ENCODE data around the gene SSTR1. TPM values are rescaled to one million over a fixed set of nuclear protein-coding genes. Genes with fewer than 3 reads are reported as not detected.

SSTR1 gene
- 5.7 TPM for polyA plus RNA-seq (2013, experiment 1 of 2)
- polyA plus RNA-seq (2013, experiment 2 of 2), result 5.3 TPM

GRCh38 chr14:38207736-38208617 is at the start of gene SSTR1:
Gene SSTR1 (plus strand): TSS chr14:38207904. CDS start chr14:38209390, 1,486 bp downstream.
- H3K27ac ChIP-seq (ENCODE audit: low read depth, low read length, severe bottlenecking), result no peak within 1 kb of the TSS
- 2 to 3% methylated on average over 33 to 36 of the region's 49 CpGs for WGBS, 2 experiments (ENCODE audit: insufficient coverage in 2 of 2)
- H3K4me3 ChIP-seq (ENCODE audit: extremely low read depth, insufficient read depth, low read length, poor library complexity, severe bottlenecking), result peak within 1 kb of the TSS; percentile 27
- H3K36me3 ChIP-seq (ENCODE audit: control insufficient read depth, insufficient read depth, low read length), result no peaks in the 10 kb centered on the region
- H3K4me1 ChIP-seq (ENCODE audit: control insufficient read depth, insufficient read depth, low read length, poor library complexity, severe bottlenecking), result peaks cover 6% of the 10 kb centered on the region
- no peaks in the 10 kb centered on the region for H3K9me3 ChIP-seq (ENCODE audit: control insufficient read depth, low read length)

- Histone ChIP-seq H3K4me1 (ENCODE audit: control insufficient read depth, insufficient read depth, low read length, poor library complexity, severe bottlenecking) (no peaks in the 10 kb centered on the region), H3K27ac (ENCODE audit: low read depth, low read length, severe bottlenecking) (no peak overlapping the region), H3K9me3 (ENCODE audit: control insufficient read depth, low read length) (no peaks in the 10 kb centered on the region), H3K36me3 (ENCODE audit: control insufficient read depth, insufficient read depth, low read length) (no peaks in the 10 kb centered on the region), H3K4me3 (ENCODE audit: extremely low read depth, insufficient read depth, low read length, poor library complexity, severe bottlenecking) (no peak overlapping the region)
Measured at GRCh38 chr14:38158468-38158867, 49.2 kb upstream of the SSTR1 start.

- 100% methylated on average over 1 of the region's 2 CpGs; no CpG with 5 or more reads in 1 of the 2 experiments for WGBS, 2 experiments (ENCODE audit: insufficient coverage in 2 of 2)
- no peaks in the 10 kb centered on the region for H3K36me3 ChIP-seq (ENCODE audit: control insufficient read depth, insufficient read depth, low read length)
- H3K27ac ChIP-seq (ENCODE audit: low read depth, low read length, severe bottlenecking), result no peak overlapping the region
- H3K9me3 ChIP-seq (ENCODE audit: control insufficient read depth, low read length), result no peaks in the 10 kb centered on the region
- H3K4me1 ChIP-seq (ENCODE audit: control insufficient read depth, insufficient read depth, low read length, poor library complexity, severe bottlenecking), result no peaks in the 10 kb centered on the region
- H3K4me3 ChIP-seq (ENCODE audit: extremely low read depth, insufficient read depth, low read length, poor library complexity, severe bottlenecking), result no peak overlapping the region
Measured at GRCh38 chr14:38168416-38168815, 39.3 kb upstream of the SSTR1 start.

GRCh38 chr14:38171197-38171596 is 36.5 kb upstream of the SSTR1 start:
- Histone ChIP-seq H3K9me3 (ENCODE audit: control insufficient read depth, low read length) (no peaks in the 10 kb centered on the region), H3K4me3 (ENCODE audit: extremely low read depth, insufficient read depth, low read length, poor library complexity, severe bottlenecking) (no peak overlapping the region), H3K27ac (ENCODE audit: low read depth, low read length, severe bottlenecking) (no peak overlapping the region), H3K36me3 (ENCODE audit: control insufficient read depth, insufficient read depth, low read length) (no peaks in the 10 kb centered on the region), H3K4me1 (ENCODE audit: control insufficient read depth, insufficient read depth, low read length, poor library complexity, severe bottlenecking) (no peaks in the 10 kb centered on the region)
- 84 to 94% methylated on average over 2 of the region's 2 CpGs for WGBS, 2 experiments (ENCODE audit: insufficient coverage in 2 of 2)

- Histone ChIP-seq H3K36me3 (ENCODE audit: control insufficient read depth, insufficient read depth, low read length) (no peaks in the 10 kb centered on the region), H3K27ac (ENCODE audit: low read depth, low read length, severe bottlenecking) (no peak overlapping the region), H3K9me3 (ENCODE audit: control insufficient read depth, low read length) (no peaks in the 10 kb centered on the region), H3K4me1 (ENCODE audit: control insufficient read depth, insufficient read depth, low read length, poor library complexity, severe bottlenecking) (no peaks in the 10 kb centered on the region), H3K4me3 (ENCODE audit: extremely low read depth, insufficient read depth, low read length, poor library complexity, severe bottlenecking) (no peak overlapping the region)
- WGBS, 2 experiments (ENCODE audit: insufficient coverage in 2 of 2), result 0 to 50% methylated on average over 1 to 2 of the region's 2 CpGs
Measured at GRCh38 chr14:38174711-38175110, 33.0 kb upstream of the SSTR1 start.

- WGBS, 2 experiments (ENCODE audit: insufficient coverage in 2 of 2), result no CpG with 5 or more reads among the region's 2 CpGs
- Histone ChIP-seq H3K4me3 (ENCODE audit: extremely low read depth, insufficient read depth, low read length, poor library complexity, severe bottlenecking) (no peak overlapping the region), H3K4me1 (ENCODE audit: control insufficient read depth, insufficient read depth, low read length, poor library complexity, severe bottlenecking) (no peaks in the 10 kb centered on the region), H3K36me3 (ENCODE audit: control insufficient read depth, insufficient read depth, low read length) (no peaks in the 10 kb centered on the region), H3K27ac (ENCODE audit: low read depth, low read length, severe bottlenecking) (no peak overlapping the region), H3K9me3 (ENCODE audit: control insufficient read depth, low read length) (no peaks in the 10 kb centered on the region)
Measured at GRCh38 chr14:38175658-38176057, 32.0 kb upstream of the SSTR1 start.

- no peak overlapping the region for H3K4me3 ChIP-seq (ENCODE audit: extremely low read depth, insufficient read depth, low read length, poor library complexity, severe bottlenecking)
Measured at GRCh38 chr14:38176379-38176778, 31.3 kb upstream of the SSTR1 start.

GRCh38 chr14:38184132-38184531 is 23.6 kb upstream of the SSTR1 start:
- Histone ChIP-seq H3K4me3 (ENCODE audit: extremely low read depth, insufficient read depth, low read length, poor library complexity, severe bottlenecking) (no peak overlapping the region), H3K36me3 (ENCODE audit: control insufficient read depth, insufficient read depth, low read length) (no peaks in the 10 kb centered on the region), H3K9me3 (ENCODE audit: control insufficient read depth, low read length) (no peaks in the 10 kb centered on the region), H3K4me1 (ENCODE audit: control insufficient read depth, insufficient read depth, low read length, poor library complexity, severe bottlenecking) (peaks cover 6% of the 10 kb centered on the region), H3K27ac (ENCODE audit: low read depth, low read length, severe bottlenecking) (no peak overlapping the region)

More at GRCh38 chr14:38176379-38176778, 31.3 kb upstream of the SSTR1 start:
- H3K36me3 ChIP-seq (ENCODE audit: control insufficient read depth, insufficient read depth, low read length), result no peaks in the 10 kb centered on the region
- 60 to 82% methylated on average over 1 of the region's 1 CpG for WGBS, 2 experiments (ENCODE audit: insufficient coverage in 2 of 2)
- H3K9me3 ChIP-seq (ENCODE audit: control insufficient read depth, low read length), result no peaks in the 10 kb centered on the region
- H3K27ac ChIP-seq (ENCODE audit: low read depth, low read length, severe bottlenecking), result no peak overlapping the region
- H3K4me1 ChIP-seq (ENCODE audit: control insufficient read depth, insufficient read depth, low read length, poor library complexity, severe bottlenecking), result no peaks in the 10 kb centered on the region

GRCh38 chr14:38185671-38186070 is 22.0 kb upstream of the SSTR1 start:
- WGBS, 2 experiments (ENCODE audit: insufficient coverage in 2 of 2), result no CpG with 5 or more reads among the region's 1 CpG
- no peak overlapping the region for H3K4me3 ChIP-seq (ENCODE audit: extremely low read depth, insufficient read depth, low read length, poor library complexity, severe bottlenecking)
- no peaks in the 10 kb centered on the region for H3K9me3 ChIP-seq (ENCODE audit: control insufficient read depth, low read length)
- H3K4me1 ChIP-seq (ENCODE audit: control insufficient read depth, insufficient read depth, low read length, poor library complexity, severe bottlenecking), result peaks cover 6% of the 10 kb centered on the region
- no peak overlapping the region for H3K27ac ChIP-seq (ENCODE audit: low read depth, low read length, severe bottlenecking)
- H3K36me3 ChIP-seq (ENCODE audit: control insufficient read depth, insufficient read depth, low read length), result no peaks in the 10 kb centered on the region

- no peaks in the 10 kb centered on the region for H3K36me3 ChIP-seq (ENCODE audit: control insufficient read depth, insufficient read depth, low read length)
- 91 to 100% methylated on average over 1 of the region's 1 CpG for WGBS, 2 experiments (ENCODE audit: insufficient coverage in 2 of 2)
- no peak overlapping the region for H3K4me3 ChIP-seq (ENCODE audit: extremely low read depth, insufficient read depth, low read length, poor library complexity, severe bottlenecking)
- no peaks in the 10 kb centered on the region for H3K9me3 ChIP-seq (ENCODE audit: control insufficient read depth, low read length)
- H3K4me1 ChIP-seq (ENCODE audit: control insufficient read depth, insufficient read depth, low read length, poor library complexity, severe bottlenecking), result peaks cover 8% of the 10 kb centered on the region
- H3K27ac ChIP-seq (ENCODE audit: low read depth, low read length, severe bottlenecking), result no peak overlapping the region
Measured at GRCh38 chr14:38186216-38186615, 21.5 kb upstream of the SSTR1 start.

- no peak overlapping the region for H3K27ac ChIP-seq (ENCODE audit: low read depth, low read length, severe bottlenecking)
- WGBS, 2 experiments (ENCODE audit: insufficient coverage in 2 of 2), result 63 to 88% methylated on average over 1 to 2 of the region's 2 CpGs
Measured at GRCh38 chr14:38187528-38187927, 20.2 kb upstream of the SSTR1 start.

More at GRCh38 chr14:38187528-38187927, 20.2 kb upstream of the SSTR1 start:
- peaks cover 10% of the 10 kb centered on the region for H3K4me1 ChIP-seq (ENCODE audit: control insufficient read depth, insufficient read depth, low read length, poor library complexity, severe bottlenecking)
- no peaks in the 10 kb centered on the region for H3K9me3 ChIP-seq (ENCODE audit: control insufficient read depth, low read length)
- no peak overlapping the region for H3K4me3 ChIP-seq (ENCODE audit: extremely low read depth, insufficient read depth, low read length, poor library complexity, severe bottlenecking)
- H3K36me3 ChIP-seq (ENCODE audit: control insufficient read depth, insufficient read depth, low read length), result no peaks in the 10 kb centered on the region
